ENCODE results near the gene PRDM10.
"Not testable (repeated sequence)": the region's sequence is repeated elsewhere in the genome, so short reads cannot be mapped to it uniquely, and the experiment has no call there.

The PRDM10 gene

DNA sequence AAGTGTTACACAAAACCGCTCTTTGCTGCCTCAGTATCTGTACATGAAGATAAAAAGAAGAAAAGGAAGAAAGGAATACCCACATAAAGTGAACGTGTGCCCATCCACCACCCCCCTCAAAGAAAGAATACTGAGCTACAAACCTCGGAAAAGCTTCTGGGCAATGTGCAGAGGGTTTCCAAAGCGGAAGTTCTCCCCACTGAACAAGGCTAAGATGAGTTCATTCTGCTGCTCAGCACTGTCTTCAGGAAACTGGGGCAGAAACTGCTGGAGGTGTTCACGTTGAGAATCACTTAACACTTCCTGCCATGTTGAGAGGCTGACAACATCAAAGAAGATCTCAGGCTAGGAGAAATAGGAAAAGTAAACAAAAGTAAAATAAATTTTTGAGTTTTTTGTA lies 114.2 kb downstream of the PRDM10 start:
- no peak for DNase-seq

DNA sequence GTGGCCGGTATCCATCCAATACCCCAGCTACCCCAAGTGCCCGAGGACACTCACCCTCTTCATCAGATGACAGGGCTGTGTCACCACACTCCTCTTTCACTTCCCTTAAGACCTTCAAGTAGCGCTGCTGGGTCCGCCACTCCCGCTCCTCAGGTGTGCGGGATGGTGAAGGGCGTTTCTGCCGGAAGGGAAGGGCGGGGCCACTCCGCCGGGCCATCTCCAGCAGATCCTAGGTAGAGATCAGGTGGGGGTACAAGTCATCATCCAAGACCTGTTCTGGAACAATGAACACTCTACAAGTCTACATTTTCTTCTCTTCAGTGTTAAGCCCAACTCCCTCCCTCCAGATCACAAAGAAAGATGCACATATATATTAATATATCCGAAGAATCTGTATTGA lies 117.3 kb downstream of the PRDM10 start:
- no peak for DNase-seq

DNA sequence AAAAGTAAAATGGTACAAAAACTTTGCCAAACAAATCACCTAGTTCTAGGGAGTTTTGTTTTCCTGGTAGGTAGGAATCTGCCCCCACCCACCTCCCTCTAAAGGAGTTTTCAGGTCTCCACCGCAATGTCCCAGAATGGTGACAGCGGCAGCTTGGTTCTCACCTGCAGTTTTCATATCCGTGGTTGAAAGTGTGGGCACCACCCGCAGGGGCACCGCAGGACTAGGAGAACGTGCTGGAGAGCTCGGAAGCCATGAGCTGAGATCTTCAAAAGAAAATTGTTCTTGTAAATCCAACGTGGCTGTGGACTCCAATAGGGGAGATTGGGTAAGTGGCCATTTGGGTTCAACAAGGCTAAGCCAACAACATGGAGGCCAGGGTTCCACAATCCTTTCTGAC lies 118.1 kb downstream of the PRDM10 start:
- no peak for DNase-seq

DNA sequence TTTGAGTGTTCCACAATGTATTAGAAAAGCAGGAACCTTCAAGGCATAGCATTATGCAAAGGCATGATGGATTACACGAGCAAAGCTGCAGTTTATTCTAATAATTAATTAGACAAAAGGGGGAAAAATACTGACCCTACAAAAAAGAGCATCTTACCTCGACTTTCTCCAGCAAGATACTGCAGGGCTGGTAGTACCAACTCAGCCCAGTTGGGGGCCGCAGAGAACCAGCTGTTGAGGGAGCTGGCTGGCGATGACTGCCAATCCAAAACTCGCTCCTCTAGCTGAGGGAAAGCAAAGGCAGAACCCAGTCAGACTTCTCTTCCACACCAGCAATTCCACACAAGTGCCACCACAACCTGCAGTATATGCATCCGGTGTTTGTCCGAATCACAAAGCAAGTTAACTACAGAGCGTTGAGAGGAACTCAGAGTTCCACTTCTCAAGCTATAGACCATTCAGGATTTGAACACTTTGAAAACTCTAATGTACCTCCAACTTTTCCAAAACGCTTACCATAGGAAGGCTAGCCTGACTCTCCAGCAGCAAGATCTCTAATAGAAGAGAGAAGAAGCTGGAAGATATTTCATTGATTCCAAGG lies 121.0 kb downstream of the PRDM10 start:
- peak; percentile 41 for DNase-seq

DNA sequence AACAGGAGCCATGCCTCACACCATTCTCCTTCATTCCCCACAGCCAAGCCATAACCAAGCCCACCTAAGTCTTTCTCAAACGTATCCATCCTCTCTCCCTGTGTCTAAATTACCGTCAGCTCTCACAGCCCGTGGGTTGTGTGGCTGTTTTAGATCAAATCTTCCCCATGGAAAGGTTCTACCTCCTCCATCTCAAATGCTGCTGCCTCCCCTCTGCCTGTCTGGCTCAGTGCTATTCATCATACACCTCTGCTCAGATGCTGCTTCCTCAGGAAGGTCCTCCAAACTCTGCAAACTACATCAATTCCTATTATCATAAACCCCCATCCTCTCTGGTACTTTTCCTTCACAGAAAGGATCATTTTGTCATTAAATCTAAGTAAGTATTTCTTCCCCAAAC lies 122.3 kb downstream of the PRDM10 start:
- DNase-seq: no peak

DNA sequence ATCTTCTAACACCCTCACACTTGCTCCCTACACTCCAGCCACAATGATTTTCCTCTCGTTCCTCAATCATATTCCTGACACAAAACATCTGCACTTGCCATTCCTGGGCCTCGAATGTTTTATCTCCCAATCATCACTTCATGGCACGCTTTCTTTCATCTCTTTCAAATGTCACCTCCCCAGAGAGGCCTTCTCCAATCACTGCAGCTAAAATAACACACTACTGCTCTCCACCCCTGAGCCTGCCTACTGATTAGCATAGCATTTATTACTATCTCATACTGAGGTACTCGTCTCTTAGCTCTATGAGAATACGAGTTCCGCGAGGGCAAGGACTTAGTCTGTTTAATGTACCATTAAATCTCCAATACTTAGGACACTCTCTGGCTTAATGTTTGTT lies 130.7 kb downstream of the PRDM10 start:
- DNase-seq: no peak

DNA sequence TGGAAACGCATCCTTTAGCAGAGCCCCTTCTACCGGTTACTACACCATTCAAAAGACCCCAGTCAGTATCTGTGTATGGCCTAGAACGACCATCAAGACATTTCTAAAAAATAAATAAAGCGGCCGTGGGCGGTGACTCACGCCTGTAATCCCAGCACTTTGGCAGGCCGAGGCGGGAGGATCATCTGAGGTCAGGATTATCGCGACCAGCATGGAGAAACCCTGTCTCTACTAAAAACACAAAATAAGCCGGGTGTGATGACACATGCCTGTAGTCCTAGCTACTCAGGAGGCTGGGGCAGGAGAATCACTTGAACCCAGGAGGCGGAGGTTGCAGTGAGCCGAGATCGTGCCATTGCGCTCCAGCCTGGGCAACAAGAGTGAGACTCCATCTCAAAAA lies 134.0 kb downstream of the PRDM10 start:
- DNase-seq: not testable (repeated sequence)

DNA sequence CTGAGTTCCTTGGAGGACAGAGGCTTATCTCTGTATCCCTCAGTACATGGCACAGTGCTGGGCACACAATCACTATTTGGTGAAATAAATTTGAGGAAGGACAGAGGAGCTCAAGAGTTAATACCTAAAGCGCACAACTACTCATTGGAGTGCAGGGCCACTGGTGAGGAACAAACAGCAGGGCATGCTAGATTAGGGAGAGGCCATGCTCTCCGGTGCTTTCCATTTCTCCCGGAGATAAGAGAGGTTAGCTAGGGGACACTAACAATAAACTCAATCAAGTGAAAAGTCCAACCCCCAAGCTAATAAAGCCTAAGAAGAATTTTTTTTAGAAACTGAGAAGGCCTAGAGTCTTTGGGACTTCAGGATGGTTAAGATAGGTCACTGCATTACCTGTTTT lies 136.3 kb downstream of the PRDM10 start:
- no peak for DNase-seq

DNA sequence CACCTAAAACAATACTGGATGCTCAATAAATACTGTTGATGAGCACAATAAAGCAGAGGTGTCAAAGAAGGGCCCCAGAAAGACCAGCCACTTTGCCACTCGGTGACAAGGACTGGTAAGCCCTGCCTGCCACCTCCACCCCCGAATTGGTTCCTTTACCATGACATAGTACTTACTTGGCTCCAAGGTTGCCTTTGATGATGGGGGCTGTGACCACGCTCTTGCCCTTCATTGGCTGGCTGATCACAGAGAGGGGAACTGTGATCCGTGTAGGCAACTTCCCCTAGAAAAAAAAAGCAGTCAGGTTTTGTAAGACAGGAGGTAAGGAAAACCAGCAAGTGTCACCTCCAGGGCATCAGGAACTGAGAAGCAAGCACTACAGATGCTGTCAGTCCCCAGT lies 136.9 kb downstream of the PRDM10 start:
- no peak for DNase-seq

DNA sequence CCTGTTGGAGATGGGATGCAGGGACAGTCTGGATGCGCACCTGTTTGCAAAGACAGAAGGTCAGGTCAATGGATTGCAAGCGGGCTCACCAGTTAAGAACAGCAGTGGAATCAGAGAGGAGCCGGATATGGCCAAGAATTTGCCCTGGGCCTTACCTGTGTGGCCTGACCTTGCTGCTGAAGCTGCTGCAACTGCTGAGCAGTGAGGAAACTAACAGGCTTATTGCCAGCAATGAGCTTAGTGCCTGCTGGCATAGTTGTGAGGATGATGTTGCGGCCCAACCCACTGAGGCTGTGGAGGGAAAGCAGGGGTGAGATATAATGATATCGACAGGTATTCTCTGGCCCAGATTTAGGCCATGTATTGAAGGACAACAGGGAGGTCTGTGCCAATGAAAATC lies 137.8 kb downstream of the PRDM10 start:
- DNase-seq: no peak

DNA sequence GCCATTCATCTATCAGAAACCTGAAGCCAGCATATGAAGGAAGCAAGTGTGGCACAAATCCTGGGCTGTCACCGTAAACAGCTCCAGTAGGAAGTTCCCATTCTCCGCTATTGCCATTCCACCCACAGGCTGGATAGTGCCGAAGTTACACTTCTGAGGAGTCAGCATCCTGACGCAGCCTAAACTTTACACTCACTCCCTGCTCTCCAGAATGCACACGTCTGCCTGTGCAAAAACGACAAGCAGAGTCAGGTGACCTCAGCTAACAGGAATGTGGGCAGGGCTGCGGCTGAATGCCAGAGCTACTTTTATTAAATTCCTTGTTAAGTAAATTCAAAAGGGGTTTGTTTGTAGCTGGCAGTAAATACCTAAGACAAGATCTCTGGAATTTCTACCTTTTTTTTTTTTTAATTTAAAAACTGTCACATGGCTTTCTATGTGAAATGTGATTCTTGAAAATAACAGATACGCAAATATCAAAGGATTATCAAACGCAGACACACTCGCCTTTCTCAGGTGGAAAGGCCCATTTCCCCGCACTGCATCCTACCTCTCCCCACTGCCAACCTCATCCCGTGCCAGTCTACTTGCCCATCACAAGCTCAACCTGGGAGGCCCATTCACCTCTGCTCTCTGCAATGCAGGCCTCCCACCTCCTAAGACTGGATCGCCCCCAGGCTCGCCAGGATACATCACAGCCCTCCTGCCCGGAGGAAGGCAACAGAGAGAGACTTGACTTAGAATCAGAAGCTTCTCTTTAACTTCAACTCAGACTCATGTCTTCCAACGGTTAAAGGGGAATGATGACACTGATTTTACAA lies 140.7 kb downstream of the PRDM10 start:
- no peak for DNase-seq

DNA sequence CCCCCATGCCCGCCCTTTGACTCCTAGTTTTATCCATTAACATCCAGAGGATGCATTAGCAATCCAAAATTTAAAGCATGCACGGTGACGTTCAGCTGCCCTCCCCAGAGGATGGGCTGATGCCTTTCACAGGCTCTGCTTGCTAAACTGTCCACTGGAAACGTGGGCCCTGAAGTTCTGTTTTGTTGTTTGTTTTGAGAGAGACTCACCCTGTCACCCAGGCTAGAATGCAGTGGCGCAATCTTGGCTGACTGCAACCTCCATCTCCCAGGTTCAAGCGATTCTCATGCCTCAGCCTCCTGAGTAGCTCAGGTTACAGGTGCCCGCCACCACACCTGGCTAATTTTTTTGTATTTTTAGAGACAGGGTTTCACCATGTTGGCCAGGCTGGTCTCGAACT lies 146.6 kb downstream of the PRDM10 start:
- no peak for DNase-seq

DNA sequence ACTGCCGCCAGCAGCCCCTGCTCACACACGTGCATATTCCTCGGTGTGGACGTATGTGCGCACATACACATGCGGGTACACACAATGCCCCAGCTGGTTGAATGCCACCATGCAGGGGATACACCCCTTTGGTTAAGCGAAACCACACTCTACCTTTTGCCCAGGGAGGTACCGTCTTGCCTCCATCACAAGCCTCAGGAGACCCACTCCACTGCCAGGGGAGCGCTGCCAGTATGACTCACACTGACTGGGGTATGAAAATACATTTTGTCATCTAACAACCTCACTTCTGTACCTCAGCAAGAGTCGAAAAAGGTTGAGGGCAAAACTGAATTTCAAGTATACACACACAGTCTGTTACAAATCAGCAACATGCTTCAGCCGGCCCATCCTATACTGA lies 147.5 kb downstream of the PRDM10 start:
- DNase-seq: no peak

DNA sequence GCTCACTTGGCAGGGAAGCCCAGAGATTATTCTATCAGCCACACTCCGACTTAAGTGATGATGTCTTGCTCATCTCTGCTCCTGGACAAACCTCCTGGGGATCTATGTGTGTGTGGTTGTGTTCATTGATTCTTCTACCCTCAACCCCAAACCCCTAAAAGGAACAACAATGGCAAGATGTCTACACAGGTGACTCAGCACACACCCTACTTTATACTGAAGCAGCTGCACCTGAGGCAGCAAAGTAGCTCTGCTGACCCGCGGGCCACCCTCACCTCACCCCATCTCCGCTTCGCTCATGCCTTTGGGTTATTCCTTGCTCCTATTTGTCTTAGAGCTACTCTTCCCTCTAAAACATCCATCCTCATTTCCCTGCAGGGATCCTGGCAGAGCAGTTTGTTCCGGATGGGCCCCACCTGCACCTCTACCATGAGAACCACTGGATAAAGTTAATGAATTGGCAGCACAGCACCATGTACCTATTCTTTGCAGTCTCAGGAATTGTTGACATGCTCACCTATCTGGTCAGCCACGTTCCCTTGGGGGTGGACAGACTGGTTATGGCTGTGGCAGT lies 148.3 kb downstream of the PRDM10 start:
- DNase-seq: no peak

DNA sequence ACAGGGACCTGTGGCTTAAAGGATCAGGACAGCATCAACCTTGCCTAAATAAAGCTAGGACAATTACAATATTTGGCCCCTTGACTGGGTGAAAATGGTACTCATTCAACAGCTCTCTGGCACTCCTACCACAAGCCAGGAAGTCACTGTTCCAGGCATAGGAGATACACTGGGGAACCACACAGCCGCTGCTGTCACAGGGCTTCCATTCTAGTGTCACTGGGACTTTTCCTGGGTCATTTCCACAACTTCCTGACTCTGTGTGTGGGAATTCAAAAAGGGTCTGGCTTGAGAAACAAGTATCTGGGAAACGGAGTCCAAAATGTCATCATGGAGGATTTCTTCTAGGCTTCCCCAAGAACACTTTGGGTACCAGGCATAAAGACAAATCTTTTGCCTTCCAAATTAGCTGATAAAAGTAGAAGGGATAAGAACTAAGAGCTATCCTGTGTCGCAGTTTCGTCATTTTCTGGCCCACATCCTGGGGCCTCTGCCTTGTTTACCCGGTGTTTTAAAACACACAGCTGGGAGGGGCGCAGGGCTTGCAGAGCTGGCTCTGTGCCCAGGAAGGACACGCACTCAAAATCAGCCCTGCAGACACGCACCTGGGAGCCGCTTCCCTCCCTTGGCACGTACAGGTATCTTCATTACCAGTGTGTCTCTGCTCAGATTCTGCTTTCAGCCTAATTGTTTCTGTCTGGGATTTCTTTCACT lies 149.0 kb downstream of the PRDM10 start:
- DNase-seq: peak; percentile 87

DNA sequence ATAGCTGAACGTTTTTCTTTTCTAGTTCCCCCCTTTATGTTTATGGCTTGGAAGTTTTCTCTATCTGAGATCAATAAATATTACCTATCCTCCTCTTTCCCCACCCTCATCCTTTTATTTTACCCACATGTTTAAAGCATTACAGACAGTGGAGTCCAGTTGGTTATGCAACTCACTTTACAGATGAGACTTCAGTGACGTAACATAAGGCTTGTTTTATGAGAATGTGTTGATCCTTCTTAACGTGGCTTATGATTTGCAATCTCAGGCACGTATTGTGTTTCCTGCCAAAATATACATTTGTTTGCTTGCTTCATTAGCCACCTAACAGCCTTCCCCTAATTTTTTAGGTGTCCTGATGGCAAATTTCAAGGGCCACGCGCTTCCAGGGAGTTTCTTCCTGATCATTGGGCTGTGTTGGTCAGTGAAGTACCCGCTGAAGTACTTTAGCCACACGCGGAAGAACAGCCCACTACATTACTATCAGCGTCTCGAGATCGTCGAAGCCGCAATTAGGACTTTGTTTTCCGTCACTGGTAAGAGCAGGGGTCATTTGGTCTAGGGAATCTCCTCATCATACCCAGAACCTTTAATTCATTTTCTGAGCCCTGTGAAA lies 150.4 kb downstream of the PRDM10 start:
- no peak for DNase-seq
